HG02943 (cell line): ENCODE results near the gene ELMO1.

Experiments
- ATAC-seq: cut with Tn5 transposase; IDR thresholded peaks from one replicate; pipeline ENCODE4 v1.9.1; 2021; ENCODE audit warnings: mild to moderate bottlenecking, low read depth, moderate library complexity; ENCODE audit not compliant: unreplicated experiment

The ELMO1 gene

GRCh38 chr7:37084303-37084702 lies 364.4 kb downstream of the ELMO1 start:
- ATAC-seq = no peak

DNA sequence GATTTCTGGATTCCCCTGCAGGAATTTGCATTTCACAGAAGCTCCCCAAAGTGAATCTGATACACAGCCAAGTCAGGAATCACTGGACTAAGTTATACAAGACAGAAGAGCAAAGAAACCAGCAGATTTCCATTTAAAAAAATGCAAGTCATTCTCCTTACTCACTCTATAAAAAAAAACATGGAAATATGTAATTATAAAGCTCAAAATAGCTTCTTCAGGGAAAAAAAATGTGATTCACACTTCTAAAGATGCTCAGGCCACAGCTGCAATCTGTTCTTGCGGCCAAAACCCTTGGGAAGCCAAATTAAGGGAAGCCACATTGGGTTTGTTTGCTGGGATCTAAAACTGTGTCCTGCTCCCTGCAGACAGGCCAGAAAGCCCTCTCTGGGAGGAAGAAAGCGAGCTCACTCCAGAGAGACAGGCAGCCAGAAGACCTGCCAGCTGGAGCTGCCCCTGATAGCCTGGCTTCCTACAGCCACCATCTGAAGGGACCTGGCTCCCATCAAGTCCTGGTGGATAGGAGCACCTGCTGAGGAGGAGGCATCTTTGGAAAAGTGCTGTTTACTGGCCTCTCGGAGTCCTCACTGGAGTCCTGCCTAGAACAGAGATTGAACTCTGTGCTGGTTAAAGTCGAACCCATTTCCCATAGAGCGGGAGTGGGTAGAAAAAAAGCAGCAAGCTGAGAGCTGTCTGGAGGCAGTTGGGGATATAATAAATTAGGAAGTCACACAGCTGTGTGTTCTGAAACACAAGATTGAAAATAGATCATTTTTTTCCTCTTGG lies 365.2 kb downstream of the ELMO1 start:
- ATAC-seq = no peak

- ATAC-seq = no peak
Observed at GRCh38 chr7:37081436-37081835, 367.2 kb downstream of the ELMO1 start.

- no peak for ATAC-seq
Observed at GRCh38 chr7:37079420-37079819, 369.2 kb downstream of the ELMO1 start.

DNA sequence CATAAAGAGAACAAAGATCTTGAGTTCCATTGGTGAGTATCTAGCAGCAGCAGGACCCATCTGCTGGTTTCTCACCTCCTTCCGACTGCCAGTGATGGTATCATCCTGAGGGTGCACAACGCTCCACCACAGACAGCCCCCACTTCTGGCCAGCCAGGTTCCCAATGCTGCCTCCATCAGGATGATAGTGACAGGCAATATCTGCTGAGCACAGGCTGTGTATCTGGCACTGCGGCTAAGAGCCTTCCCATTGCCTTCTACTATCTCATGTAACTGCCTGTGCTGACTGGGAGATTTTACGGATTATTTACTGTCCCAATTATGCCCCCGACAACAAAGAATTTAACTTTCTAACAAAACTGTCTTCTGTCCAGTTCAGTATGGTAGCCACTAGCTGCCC lies 372.0 kb downstream of the ELMO1 start:
- no peak for ATAC-seq

DNA sequence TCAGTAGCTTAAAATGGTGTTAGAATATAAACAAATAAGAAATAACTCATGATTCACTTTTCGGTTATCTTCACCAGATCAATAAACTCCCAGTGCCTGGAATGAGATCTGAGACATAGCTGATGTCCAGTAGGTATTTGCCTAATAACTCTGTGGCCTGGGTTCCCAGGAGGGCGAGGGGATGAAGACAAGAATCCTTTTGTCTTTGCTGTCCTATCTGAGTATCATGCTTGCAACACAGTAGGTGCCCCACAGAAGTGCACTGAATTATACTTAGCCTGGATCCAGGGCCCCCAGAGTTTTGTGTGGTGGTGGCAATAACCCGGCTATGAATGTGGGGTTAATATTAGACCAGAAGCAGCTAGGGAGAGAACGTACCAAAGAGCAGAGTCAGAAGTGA lies 374.3 kb downstream of the ELMO1 start:
- no peak for ATAC-seq

DNA sequence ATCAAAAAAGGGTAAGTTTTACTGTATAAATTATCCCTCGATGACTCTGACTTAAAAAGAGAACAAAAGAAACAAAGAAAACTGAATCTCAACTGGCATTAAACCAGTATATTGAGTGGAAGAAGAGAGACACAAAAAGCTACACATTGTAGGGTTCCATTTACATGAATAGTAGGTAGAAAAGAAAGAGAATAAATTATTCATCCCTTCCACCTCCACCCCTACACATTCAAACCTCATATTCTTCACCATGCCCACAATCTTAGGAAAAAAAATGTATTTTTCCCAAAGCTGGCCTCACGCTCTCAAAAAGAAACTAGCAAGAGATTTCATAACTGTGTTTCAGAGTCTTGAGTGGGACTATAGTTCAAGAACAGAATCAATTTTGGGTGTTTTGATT lies 377.5 kb downstream of the ELMO1 start:
- no peak for ATAC-seq

DNA sequence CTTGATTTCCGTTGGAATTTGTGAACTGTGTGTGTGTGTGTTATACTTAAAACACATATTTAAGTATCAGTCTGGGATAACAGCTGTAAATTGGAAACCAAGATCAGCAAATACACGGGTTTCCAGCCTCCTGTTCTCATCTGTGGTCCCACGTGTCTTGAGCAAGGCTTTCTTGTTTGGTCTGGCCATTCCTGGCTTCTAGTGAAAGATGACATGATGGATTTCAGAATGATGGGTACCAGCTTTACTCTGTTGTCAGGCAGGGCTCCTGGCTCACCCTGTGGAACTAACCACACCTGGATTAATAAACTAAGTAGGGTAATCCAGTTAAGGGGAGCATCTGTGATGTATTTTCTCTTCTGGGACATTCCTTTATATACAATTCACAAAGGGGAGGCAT lies 378.2 kb downstream of the ELMO1 start:
- no peak for ATAC-seq

- no peak for ATAC-seq
Observed at GRCh38 chr7:37070031-37070430, 378.6 kb downstream of the ELMO1 start.

DNA sequence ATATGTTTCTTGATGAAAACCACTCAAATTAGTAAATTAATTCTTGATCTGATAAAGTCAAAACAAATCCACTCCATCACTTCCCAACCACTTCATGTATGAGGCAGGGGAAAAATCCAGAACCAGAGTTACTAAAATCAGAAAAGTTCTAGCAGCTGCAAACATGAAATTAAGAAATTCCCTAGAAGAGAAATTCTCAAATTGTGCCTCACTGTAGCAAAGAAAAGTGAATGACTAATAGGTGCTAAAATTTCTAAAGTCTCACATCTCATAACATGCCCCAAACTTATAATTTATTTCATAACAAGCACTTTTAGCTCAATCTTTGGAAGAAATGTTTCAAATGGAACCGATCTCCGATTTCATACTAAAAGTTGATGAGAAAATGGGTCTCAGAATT lies 379.3 kb downstream of the ELMO1 start:
- ATAC-seq = no peak

GRCh38 chr7:37068902-37069301 lies 379.8 kb downstream of the ELMO1 start:
- no peak for ATAC-seq

- no peak for ATAC-seq
Observed at GRCh38 chr7:37068038-37068437, 380.6 kb downstream of the ELMO1 start.

- no peak for ATAC-seq
Observed at GRCh38 chr7:37065779-37066271, 382.8 kb downstream of the ELMO1 start.

DNA sequence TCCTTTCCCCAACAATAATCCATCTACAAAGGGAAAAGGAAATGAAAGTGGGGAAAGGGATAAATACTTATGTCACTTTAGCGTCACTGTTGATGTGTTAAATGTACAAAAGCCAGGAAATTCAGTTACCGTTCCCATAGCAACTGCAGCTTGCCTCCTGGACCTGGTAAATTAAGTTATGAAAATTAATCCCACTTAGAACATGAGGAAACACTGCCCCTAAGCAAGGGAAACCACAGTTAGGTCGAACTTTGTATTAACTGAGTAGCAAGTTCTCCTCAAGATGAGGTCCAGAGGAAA lies 386.2 kb downstream of the ELMO1 start:
- no peak for ATAC-seq

GRCh38 chr7:37061849-37062559 lies 386.7 kb downstream of the ELMO1 start:
- no peak for ATAC-seq

DNA sequence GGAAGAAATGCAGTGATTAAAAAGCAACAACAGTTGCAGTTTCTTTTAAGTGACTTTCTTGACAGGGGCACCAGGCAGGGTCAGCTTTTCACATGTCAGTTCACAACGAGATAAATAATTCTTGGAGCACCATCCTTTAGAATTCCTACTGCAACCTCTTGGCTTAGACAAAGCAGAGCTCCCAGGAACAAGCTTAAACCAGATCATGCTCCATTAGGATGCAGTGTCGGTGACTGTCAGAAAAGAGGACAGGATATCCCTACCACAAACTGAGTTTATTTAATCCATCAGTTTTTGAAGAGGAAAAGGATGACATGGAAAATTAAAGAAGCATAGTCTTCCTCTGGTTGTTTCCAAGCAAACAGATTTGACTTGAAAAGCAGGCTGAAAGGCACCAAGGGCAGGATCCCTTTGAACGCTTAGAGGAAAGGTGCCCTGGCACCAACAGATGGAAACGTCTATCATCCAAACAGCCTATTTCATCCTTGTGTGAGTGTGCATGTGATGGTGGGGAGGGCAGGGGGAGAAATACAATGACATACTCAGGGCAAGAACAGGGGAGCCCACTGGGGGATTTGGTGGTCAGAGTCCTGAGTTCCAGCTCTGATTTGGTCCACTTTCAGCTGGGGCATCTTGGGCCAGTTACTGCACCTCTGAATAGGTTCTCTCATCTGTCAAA lies 392.3 kb downstream of the ELMO1 start:
- no peak for ATAC-seq

- no peak for ATAC-seq
Observed at GRCh38 chr7:37054624-37055241, 393.9 kb downstream of the ELMO1 start.

- ATAC-seq = no peak
Observed at GRCh38 chr7:37052705-37053104, 396.0 kb downstream of the ELMO1 start.

GRCh38 chr7:37050801-37051200 lies 397.9 kb downstream of the ELMO1 start:
- no peak for ATAC-seq

DNA sequence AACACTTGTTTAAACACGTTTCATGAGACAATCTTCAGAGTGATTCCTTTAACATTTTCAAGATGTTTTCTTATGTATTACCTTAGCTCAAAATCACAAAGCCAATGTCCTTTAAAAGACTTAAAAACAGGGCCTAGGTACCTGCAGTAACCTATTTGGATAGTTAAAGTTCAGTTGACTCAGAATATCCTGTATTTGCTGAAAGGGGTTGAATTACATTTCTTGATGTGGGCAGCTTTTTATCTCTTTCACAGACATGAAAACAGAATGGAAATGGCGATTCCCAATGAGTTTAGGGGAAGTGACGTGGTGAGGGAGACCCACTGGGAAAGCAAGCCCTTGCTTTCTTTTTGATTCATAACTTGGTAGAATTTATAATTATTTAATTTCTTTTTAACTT lies 400.0 kb downstream of the ELMO1 start:
- ATAC-seq = no peak

DNA sequence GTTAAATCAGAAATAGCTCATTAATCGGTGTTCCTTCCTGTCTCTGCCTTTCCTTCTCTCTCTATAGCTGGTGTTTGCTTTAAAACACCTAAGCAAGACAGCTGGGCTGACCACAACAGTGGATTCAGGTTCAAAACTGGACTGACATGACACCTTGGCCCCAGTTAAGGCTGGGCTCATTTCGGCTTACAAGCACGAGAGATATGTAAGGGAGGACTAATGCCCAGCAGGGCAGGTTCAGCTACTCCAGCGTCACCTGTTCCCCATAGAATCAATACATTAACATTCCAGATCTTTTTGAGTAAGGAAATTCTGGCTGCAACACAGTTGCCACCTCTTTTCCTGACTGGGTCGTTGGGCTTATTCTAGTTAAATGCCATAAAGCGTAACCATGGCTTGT lies 401.4 kb downstream of the ELMO1 start:
- no peak for ATAC-seq
